HL-60 (cell line): ENCODE measurements around the gene HLA-DQB2.
"Not testable (repeated sequence)": the region's sequence is repeated elsewhere in the genome, so short reads cannot be mapped to it uniquely, and the experiment has no call there.

Experiments used
- DNase-seq, 2 experiments: peaks; one replicate each; pipeline ENCODE4 v3.0.0-alpha.2; 2010 to 2020; ENCODE audit warnings: low read depth in 1 of 2, low spot score in 1 of 2
- H3K27ac ChIP-seq: fragments of 250-450 bp; sonication (Bioruptor Pico); replicated peaks from 2 replicates; pipeline ENCODE4 v1.5.1; 2020; ENCODE audit warnings: mild to moderate bottlenecking, moderate library complexity
- H3K27me3 ChIP-seq: fragments of 250-450 bp; sonication (Bioruptor Pico); 2 replicates; pipeline ENCODE4 v1.5.1; 2021; ENCODE audit warnings: mild to moderate bottlenecking, moderate library complexity; ENCODE audit not compliant: insufficient read depth, poor library complexity, severe bottlenecking
- H3K4me3 ChIP-seq: replicated peaks from 2 replicates; pipeline ENCODE4 v1.5.1; 2011; ENCODE audit warnings: mild to moderate bottlenecking, control low read depth, low read length; ENCODE audit not compliant: insufficient read depth
- GABPA ChIP-seq: IDR thresholded peaks from 2 replicates; pipeline ENCODE4 v1.6.1; 2012; ENCODE audit warnings: low read depth
- POLR2AphosphoS5 ChIP-seq: IDR thresholded peaks from 2 replicates; pipeline ENCODE4 v1.6.1; 2012; ENCODE audit warnings: low read depth
- SPI1 ChIP-seq: IDR thresholded peaks from 2 replicates; pipeline ENCODE4 v1.6.1; 2012; ENCODE audit warnings: low read depth, mild to moderate bottlenecking, borderline replicate concordance
- long read RNA-seq: library from polyadenylated mRNA; unstranded; transcript quantifications from one replicate; pipeline ENCODE4 v2.0.0, GENCODE V29; 2020
- TF ChIP-seq, protein P1 (sequence below): IDR thresholded peaks from 2 replicates; pipeline ENCODE4 v1.6.1; 2012; ENCODE audit warnings: low read depth; ENCODE audit not compliant: insufficient replicate concordance
- TF ChIP-seq, protein P2 (sequence below): IDR thresholded peaks from one replicate; pipeline ENCODE4 v1.5.1; 2011; ENCODE audit warnings: low read length, control low read depth, inconsistent platforms; ENCODE audit not compliant: insufficient read depth

Gene HLA-DQB2
- long read RNA-seq: 0 reads

DNA sequence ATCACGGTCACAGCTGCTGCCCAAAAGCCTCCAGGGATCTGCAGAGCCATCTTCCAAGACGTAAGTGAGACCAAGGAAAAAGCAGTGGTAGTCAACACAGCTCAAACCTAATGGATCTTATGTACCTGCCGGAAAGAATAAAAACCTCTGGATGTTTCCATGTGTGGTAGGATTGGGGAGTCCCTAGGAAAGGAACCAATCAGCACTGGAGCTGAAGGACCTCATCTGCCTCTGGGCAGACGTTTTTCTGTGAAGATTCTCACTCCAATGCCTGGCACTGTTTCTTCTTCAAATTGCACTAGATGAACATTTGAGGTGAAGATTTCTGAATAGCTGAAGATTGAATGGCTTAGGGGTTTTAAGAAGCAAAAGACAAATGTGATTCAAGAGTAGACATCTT lies at the start of gene HLA-DQB2:
Gene HLA-DQB2, minus strand, starts transcription at position 112 of the 400 bp plus-strand sequence. Its CDS starts 62 bp downstream, at position 50.
- DNase-seq: no peak
- no peak within 1 kb of the TSS for H3K4me3 ChIP-seq
- TF ChIP-seq, protein P1, sequence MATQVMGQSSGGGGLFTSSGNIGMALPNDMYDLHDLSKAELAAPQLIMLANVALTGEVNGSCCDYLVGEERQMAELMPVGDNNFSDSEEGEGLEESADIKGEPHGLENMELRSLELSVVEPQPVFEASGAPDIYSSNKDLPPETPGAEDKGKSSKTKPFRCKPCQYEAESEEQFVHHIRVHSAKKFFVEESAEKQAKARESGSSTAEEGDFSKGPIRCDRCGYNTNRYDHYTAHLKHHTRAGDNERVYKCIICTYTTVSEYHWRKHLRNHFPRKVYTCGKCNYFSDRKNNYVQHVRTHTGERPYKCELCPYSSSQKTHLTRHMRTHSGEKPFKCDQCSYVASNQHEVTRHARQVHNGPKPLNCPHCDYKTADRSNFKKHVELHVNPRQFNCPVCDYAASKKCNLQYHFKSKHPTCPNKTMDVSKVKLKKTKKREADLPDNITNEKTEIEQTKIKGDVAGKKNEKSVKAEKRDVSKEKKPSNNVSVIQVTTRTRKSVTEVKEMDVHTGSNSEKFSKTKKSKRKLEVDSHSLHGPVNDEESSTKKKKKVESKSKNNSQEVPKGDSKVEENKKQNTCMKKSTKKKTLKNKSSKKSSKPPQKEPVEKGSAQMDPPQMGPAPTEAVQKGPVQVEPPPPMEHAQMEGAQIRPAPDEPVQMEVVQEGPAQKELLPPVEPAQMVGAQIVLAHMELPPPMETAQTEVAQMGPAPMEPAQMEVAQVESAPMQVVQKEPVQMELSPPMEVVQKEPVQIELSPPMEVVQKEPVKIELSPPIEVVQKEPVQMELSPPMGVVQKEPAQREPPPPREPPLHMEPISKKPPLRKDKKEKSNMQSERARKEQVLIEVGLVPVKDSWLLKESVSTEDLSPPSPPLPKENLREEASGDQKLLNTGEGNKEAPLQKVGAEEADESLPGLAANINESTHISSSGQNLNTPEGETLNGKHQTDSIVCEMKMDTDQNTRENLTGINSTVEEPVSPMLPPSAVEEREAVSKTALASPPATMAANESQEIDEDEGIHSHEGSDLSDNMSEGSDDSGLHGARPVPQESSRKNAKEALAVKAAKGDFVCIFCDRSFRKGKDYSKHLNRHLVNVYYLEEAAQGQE: no peak
- no peak within 1 kb of the TSS for H3K27ac ChIP-seq
- H3K27me3 ChIP-seq: peaks cover 5% of the 10 kb centered on the region

DNA sequence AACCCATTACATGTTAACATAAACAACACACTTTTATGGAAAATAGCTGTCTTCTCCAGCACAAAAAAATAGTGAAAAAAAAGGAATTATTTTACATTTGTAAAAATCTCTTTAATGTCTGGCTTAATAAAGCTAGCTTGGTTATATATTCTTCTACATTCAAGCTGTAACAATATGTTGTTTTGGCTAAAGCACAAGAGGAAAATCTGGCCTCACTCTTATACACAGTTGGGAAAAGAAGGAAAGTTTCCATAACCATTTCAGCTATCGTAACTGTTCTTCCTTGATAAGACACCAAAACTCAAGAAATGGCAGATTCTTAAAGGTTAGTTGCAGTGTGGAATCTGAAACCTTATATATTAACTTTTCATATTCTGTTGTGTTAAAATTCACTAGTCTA lies 45.8 kb upstream of the HLA-DQB2 start:
- Histone ChIP-seq H3K4me3 (no peak overlapping the region), H3K27ac (no peak overlapping the region), H3K27me3 (no peaks in the 10 kb centered on the region)
- DNase-seq: no peak
- no peak for TF ChIP-seq POLR2AphosphoS5
- no peak for TF ChIP-seq SPI1

DNA sequence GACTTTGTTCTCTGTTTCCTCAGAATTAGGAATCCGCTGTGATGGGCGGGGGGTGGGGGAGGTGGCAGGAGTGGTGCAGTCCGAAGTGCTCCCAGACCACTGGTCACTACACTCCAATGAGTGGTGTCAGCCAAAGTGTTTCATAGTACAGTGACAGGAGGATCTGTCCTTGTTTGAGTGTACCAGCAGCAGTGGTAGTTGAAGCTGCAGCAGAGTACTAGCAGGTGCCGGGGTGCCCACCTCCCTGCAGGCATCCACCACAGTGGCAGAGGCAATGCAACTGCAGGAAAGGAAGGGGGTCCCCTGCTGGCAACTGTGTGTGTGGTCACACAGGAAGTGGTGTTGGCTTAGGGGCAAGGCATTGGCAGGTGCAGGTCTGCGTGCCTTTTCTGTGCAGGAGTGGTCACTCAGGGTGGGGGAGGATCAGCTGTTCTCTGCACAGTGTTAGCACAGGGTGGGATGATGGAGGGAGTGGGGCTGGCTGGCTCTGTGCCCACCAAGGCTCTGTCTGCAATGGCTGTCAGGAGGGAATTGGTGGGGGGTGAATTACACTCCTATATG lies 43.8 kb upstream of the HLA-DQB2 start:
- H3K27ac ChIP-seq: no peak overlapping the region
- no peak overlapping the region for H3K4me3 ChIP-seq
- peaks cover 5% of the 10 kb centered on the region for H3K27me3 ChIP-seq
- DNase-seq: no peak
- no peak for TF ChIP-seq SPI1
- TF ChIP-seq, protein P2, sequence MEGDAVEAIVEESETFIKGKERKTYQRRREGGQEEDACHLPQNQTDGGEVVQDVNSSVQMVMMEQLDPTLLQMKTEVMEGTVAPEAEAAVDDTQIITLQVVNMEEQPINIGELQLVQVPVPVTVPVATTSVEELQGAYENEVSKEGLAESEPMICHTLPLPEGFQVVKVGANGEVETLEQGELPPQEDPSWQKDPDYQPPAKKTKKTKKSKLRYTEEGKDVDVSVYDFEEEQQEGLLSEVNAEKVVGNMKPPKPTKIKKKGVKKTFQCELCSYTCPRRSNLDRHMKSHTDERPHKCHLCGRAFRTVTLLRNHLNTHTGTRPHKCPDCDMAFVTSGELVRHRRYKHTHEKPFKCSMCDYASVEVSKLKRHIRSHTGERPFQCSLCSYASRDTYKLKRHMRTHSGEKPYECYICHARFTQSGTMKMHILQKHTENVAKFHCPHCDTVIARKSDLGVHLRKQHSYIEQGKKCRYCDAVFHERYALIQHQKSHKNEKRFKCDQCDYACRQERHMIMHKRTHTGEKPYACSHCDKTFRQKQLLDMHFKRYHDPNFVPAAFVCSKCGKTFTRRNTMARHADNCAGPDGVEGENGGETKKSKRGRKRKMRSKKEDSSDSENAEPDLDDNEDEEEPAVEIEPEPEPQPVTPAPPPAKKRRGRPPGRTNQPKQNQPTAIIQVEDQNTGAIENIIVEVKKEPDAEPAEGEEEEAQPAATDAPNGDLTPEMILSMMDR: no peak
- no peak for TF ChIP-seq GABPA
- TF ChIP-seq POLR2AphosphoS5: no peak
- TF ChIP-seq, protein P1: no peak

DNA sequence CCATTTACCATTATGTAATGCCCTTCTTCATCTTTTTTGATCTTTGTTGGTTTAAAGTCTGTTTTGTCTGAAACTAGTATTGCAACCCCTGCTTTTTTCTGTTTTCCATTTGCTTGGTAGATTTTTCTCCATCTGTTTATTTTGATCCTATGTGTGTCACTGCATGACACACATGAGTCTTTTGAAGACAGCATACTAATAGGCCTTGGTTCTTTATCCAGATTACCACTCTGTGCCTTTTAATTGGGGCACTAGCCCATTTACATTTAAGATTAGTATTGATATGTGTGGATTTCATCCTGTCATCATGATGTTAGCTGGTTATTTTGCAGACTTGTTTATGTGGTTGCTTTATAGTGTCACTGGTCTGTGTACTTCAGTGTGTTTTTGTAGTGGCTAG lies 42.1 kb upstream of the HLA-DQB2 start:
- not testable (repeated sequence) for H3K27ac ChIP-seq, H3K4me3 ChIP-seq, DNase-seq
- peaks cover 14% of the 10 kb centered on the region for H3K27me3 ChIP-seq

DNA sequence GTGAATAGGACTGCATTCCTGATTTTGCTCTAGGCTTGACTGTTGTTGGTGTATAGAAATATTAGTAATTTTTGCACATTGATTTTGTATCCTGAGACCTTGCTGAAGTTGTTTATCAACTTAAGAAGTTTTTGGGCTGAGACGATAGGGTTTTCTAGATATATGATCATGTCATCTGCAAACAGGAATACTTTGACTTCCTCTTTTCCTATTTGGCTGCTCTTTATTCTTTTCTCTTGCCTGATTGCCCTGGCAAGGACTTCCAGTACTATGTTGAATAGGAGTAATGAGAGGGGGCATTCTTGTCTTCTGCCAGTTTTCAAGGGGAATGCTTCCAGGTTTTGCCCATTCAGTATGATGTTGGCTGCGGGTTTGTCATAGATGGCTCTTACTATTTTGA lies 40.1 kb upstream of the HLA-DQB2 start:
- TF ChIP-seq SPI1: peak; percentile 61
- TF ChIP-seq, protein P1: no peak
- Histone ChIP-seq H3K27me3 (peaks cover 14% of the 10 kb centered on the region), H3K27ac (no peak overlapping the region), H3K4me3 (no peak overlapping the region)
- DNase-seq: no peak
